Astrocyte of the spinal cord (primary cell): ENCODE measurements around the gene IL20RA.

Source experiments
- DNase-seq: peaks from one replicate; pipeline ENCODE4 v3.0.0; 2011; ENCODE audit warnings: low read depth, low spot score
- H3K4me3 ChIP-seq: 2 replicates; pipeline ENCODE4 v1.5.1; 2011; ENCODE audit warnings: low read depth, mild to moderate bottlenecking, low read length, moderate library complexity
- in situ Hi-C: cut with HindIII; loops from 2 replicates; pipeline ENCODE4 v1.10.0; 2017; ENCODE audit warnings: low sequenced_read_pairs
- TF ChIP-seq, protein P1 (sequence below): IDR thresholded peaks from 2 replicates; pipeline ENCODE4 v1.5.1; 2012; ENCODE audit warnings: low read depth, mild to moderate bottlenecking, low read length, inconsistent platforms

Gene IL20RA

DNA sequence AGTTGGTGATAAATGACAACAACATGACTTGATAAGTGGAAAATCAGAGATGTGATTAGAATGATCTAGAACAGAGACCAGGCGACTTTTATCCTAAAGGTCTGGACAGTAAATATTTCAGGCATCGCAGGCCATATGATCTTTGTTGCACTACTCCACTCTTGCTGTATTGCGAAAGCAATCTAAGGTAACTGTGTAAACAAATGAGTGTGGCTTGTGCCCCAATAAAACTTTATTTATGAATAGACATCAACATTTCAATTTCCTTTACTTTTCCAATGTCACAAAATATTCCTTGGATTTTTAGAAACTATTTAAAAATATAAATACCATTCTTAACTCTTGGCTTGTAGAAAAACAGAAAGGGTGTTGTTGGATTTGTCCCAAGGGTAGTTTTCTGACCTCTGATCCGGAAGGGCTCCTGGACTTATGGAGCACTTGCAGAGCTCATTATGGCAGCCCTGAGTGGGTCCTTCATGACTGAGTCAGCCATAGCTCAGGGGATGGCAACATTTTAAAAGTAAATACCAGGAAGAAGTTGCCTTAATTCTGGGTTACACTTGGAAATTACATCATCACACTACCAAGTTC, 34.5 kb downstream of the IL20RA start:
- in situ Hi-C loops: no loop called here
- TF ChIP-seq, protein P1, sequence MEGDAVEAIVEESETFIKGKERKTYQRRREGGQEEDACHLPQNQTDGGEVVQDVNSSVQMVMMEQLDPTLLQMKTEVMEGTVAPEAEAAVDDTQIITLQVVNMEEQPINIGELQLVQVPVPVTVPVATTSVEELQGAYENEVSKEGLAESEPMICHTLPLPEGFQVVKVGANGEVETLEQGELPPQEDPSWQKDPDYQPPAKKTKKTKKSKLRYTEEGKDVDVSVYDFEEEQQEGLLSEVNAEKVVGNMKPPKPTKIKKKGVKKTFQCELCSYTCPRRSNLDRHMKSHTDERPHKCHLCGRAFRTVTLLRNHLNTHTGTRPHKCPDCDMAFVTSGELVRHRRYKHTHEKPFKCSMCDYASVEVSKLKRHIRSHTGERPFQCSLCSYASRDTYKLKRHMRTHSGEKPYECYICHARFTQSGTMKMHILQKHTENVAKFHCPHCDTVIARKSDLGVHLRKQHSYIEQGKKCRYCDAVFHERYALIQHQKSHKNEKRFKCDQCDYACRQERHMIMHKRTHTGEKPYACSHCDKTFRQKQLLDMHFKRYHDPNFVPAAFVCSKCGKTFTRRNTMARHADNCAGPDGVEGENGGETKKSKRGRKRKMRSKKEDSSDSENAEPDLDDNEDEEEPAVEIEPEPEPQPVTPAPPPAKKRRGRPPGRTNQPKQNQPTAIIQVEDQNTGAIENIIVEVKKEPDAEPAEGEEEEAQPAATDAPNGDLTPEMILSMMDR: no peak

GRCh38 chr6:137008204-137008603, 36.6 kb downstream of the IL20RA start:
- TF ChIP-seq, protein P1: no peak
- H3K4me3 ChIP-seq: no peak overlapping the region
- in situ Hi-C loops: no loop called here
- no peak for DNase-seq

More for the DNA sequence above, 34.5 kb downstream of the IL20RA start:
- H3K4me3 ChIP-seq: no peak overlapping the region
- no peak for DNase-seq

DNA sequence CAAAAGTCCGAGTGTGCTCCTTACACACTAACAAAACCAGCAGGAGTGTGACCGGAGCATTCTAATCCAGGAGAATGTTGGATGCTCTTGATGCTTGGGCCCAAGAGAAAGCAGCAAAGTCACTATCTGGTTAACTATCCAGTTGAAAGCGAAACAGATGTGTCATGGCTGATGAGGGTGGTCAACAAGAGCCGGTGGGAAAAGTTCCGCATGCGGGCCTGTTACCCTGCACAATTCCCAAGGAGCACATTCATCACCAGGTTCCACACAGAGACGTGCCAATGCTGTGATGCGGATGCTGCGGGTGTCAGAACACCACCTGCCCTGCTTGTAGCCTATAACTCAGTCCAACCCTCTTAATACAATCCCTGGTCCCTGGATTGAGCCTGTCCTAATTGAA, 38.7 kb downstream of the IL20RA start:
- TF ChIP-seq, protein P1: no peak
- in situ Hi-C loops: no loop called here
- no peak for DNase-seq
- no peak overlapping the region for H3K4me3 ChIP-seq

GRCh38 chr6:137005073-137005472, 39.7 kb downstream of the IL20RA start:
- no peak for DNase-seq
- H3K4me3 ChIP-seq: no peak overlapping the region
- TF ChIP-seq, protein P1: no peak
- in situ Hi-C loops: no loop called here

GRCh38 chr6:137002505-137002904, 42.3 kb downstream of the IL20RA start:
- DNase-seq: no peak
- in situ Hi-C loops: no loop called here
- no peak overlapping the region for H3K4me3 ChIP-seq
- TF ChIP-seq, protein P1: no peak

- H3K4me3 ChIP-seq: no peak overlapping the region
- in situ Hi-C loops: no loop called here
- no peak for DNase-seq
- TF ChIP-seq, protein P1: no peak
Measured at GRCh38 chr6:137001977-137002302, 42.8 kb downstream of the IL20RA start.
